ENCODE data around the gene SLC7A5.

SLC7A5 gene

GRCh38 chr16:87845807-87846619, 23.3 kb downstream of the SLC7A5 start:
- no peak for FAIRE-seq

- no peak for FAIRE-seq
Observed at GRCh38 chr16:87845213-87845612, 24.1 kb downstream of the SLC7A5 start.

DNA sequence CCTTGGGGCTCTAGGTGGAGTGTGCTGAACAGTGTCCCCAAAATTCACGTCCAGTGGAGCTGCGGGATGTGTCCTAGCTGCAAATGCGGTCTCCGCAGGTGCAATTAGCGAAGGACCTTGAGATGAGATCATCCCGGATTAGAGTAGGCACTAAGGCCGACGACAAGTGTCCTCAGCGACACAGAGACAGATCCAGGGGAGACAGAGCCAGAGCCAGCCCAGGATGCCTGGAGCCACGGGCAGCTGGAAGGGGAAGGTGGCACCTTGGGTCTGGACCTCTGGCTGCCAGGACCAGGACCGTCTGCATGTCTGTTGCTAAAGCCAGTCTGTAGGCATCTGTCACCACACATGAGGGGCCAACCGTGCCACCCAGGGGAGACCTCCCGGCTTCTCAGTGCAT, 24.5 kb downstream of the SLC7A5 start:
- no peak for FAIRE-seq

DNA sequence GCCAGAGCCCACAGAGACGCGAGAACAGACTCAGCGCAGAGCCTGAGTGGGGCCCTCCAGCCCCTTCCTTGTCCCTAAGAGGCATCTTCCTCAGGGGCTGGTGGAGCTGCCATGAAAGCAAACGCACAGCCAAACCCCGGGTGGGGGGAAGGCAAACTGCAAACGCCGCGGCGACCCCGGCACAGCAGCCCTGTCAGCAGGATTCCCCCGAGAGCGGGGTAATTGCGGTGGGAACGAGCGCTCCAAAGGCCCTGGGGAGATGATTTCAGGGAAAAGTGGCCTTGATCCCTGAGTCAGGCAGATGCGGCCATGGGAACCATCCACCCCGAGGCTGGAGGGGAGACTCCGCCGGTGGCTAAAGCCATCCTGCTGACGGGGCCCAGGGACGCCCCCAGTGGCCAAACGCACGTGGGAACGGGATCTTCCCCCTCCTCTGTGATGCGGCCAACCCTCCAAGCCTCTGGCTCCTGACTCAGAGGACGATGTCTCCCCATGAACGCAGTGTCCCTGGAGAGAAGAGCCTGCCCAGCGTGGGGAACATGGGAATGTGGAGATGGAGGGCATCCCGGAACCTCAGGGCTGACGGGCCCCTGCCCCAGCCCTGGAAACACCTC, 25.1 kb downstream of the SLC7A5 start:
- FAIRE-seq = no peak

- FAIRE-seq = no peak
Observed at GRCh38 chr16:87843678-87844105, 25.6 kb downstream of the SLC7A5 start.

DNA sequence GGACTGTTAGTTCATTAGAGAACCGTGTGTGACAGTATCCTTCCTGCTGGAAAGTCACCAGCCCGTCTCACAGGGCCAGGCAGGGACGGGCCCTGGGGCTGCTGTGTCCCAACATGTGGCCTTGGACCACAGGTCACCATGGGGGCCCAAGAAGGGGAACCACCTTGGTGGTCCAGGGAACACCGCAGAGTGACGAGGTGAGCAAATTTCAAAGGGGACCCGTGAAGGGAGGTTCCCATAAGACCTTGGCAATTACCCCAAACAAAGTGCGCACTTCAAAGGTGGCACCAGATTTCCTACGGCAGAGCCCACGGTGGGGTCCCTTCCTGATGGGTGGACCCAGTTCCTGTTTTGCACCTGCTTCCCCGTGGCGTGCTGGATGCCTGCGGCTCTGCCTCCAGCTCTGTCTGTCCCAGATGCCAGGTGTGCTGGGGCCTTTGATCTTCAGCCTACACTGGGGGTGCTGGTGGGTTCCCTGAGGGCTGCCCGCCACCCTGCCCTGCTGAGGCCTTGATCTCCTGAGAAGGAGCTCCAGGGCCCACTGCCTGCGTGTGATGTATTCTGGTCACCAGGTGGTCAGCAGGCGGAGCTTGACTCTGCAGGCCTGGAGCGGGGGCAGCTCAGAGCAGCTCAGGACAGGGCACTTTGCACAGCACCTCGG, 27.0 kb downstream of the SLC7A5 start:
- no peak for FAIRE-seq

DNA sequence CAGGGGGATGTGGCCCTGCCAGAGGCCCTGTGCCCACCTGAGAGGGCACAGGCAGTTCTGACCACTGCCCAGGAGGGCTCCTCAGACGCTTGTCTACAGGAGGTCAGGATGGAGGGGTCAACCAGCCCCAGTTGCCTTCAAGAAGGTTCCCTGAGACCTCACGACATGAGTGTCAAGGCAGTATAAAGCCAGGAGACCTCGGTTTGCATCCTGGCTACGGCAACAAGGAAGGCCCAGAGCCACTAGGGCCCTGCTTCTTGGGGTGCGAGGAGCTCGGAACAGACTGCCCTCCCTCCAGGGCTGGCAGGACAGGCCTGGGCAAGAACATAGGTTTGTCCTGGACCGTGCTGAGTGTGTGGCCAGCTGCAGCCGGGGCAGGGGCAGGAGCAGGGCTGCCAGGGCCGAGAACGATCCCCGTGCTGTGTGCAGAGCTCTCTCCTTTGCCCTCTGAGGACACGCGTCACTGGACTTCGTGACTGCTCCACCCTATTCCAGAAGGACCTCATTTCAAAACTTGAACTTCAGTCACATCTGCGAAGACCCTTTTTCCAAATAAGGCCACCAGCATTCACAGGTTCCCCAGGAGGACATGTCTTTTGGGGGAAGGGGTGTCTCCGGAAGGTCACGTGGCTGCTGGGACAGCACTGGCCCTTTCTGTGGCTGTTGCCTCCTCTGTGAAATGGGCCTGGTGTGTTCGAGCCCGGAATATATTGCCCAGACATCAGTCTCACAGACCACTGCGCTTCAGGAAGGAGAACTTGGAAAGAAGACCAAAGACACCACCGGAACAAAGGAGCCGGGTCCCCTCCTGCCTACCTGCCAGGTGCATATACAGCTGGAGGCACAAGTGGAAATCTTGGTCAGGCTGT, 27.7 kb downstream of the SLC7A5 start:
- no peak for FAIRE-seq

- FAIRE-seq = no peak
Observed at GRCh38 chr16:87840271-87840978, 28.9 kb downstream of the SLC7A5 start.

GRCh38 chr16:87839542-87840270, 29.6 kb downstream of the SLC7A5 start:
- FAIRE-seq = no peak

DNA sequence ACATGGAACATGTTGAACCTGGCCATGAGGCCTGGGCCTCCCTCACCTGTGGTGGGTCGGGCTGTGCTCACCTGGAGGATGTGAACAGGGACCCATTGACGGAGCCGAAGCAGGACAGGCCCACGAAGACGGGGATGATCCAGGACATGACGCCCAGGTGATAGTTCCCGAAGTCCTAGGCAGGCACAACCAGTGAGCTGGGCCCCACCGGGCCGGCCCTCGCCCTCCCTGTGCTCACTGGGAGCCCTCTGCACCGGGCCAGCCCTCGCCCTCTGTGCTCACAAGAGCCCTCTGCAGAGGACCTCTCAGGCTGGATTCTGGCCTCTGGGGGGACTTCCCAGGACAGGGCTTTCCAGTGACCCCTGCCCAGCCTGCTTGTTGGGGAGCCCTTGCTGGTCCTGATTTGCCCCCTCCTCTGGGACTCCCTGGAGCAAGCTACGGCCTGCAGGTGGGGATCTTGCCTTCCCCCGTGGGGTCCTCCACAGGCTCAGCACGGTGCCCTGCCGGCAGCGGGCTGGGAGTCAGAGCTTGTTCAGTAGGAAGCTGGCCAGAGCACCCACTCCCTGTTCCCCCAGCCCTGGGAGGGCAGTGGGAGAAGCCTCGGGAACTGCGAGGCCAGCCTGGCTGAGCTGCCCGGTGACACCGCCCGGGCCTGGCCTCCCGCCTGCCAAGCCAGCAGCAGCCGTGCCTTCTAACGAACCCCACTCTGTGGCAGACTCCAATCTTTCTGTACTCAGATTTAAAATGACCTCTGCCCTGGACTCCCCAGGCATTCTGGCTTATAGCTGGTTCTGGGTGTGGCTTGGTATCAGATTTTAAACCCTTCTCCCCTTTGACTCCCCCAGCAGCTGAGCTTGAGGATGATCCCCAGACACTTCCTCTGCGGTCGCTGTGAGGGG, 30.4 kb downstream of the SLC7A5 start:
- no peak for FAIRE-seq

DNA sequence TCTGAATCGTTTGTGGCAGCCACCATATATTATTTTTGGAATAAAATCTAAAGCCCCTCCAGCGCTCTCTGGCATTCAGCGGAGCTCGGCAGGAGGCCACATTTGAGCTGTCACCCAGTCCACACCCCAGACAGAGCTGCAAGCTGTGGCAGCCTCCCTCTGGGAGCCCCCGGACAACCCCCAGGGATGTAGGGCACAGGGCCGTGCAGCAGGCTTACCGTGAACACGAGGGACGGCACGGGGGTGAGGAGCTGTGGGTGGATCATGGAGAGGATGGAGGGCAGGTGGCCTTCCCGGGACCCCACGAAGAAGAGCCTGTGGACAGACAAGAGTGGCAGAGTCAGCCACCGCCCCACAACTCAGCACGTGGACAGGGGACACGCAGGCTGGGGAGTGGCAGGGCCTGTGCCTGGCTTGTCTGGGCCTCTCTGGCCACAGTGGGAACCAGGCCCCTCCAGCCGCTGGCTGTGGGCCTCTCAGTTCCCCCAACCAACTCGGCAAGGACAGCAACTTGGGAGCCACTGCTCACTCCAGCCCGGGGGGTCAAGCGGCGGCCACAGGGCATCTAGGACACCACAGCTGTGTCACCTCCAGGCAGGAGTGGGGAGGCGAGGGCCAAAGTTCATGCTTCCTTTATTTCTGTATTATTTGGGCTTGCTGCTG, 31.5 kb downstream of the SLC7A5 start:
- no peak for FAIRE-seq

DNA sequence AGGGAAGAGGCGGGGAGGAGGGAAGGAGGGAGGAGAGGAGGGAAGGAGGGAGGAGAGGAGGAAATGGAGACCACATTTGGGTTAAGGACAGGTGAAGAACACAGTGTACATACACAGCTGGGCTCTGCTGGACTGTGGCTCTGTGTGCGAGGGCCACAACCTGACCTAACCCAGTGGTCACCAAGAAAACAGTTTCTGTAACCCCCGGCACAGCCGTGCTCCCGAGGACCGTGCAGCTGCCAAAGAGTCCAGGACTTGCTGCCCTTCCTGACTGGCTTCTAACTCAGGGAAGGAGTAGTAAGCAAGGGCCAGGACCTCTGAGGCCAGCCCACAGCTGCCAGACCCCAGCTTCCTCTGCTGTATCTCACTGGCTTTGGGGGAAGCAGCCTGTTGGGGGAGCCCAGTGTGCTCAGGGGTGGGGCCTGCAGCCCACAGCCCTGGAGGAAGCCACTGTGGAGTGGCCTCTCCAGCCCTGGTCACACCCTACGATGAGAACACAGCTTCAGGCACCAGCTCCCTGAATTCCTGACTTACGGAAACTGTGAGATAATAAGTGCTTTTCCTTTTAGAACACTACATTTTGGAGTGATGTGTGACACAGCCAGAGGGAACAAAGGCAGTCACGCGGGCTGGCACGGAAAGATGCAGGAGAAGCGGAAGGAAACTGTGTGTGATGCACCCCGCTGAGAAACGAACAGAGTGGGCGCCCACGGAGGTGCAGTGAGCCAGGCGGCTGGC, 32.3 kb downstream of the SLC7A5 start:
- FAIRE-seq = no peak

DNA sequence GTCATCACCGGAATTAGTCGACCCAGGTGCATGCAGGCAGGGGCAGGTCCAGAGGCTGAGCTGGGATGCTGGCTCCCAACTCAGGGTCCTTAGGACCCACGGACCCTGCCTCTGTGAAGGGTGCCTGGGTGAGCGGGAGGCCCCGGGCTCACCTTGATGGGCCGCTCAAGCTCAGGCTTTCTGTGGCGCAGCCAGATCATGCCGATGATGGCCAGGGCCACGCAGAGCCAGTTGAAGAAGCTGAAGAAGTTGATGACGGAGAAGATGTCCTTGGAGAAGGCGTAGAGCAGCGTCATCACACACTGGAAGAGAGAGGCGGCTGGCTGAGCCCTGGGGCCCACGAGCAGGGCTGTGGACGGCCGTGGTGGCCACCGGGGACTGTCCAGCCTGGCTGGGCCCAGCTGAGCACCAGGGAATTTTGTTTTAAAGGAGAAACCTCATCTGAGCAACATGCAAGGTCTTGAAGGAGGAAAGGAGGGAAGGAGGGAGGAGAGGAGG, 32.9 kb downstream of the SLC7A5 start:
- no peak for FAIRE-seq

DNA sequence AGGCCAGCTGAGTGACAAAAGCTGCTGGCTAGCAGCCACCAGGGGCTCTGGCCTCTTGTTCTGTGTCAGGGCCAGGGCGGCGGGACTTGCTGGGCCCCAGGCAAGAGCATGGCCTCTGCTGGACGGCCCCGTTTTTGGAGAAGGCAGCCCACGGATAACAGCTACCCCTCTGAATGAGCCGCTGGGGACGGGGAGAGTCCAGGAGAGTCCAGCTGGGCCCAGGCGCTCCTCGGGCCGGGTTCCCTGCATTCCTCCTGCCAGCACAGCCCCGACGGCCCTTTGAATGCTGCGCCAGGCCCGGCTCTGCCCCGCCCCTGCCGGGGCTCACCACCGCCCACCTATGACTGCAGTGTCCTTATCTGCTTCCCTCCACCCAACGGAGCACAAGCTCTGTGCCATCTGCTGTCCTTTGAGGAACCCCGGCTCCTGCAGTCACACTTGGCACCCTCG, 33.4 kb downstream of the SLC7A5 start:
- no peak for FAIRE-seq

- no peak for FAIRE-seq
Observed at GRCh38 chr16:87834668-87835473, 34.4 kb downstream of the SLC7A5 start.

GRCh38 chr16:87834005-87834667, 35.2 kb downstream of the SLC7A5 start:
- FAIRE-seq = no peak

DNA sequence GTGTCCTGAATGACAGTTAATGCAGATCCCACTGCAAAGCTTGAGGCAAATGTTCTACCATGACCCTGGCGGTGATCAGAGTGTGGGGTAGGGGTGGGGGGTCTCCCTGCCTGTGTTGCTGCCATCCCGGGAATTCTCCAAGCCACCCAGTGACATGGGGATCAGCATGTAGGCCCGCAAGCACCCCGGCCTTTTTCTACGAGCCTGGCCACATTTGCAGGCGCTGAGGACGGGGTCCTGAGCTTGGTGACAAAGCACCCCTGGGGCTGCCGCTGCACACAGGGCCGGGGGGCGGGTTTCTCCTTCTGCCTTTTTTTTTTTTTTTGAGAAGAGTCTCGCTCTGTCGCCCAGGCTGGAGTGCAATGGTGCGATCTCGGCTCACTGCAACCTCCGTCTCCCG, 35.8 kb downstream of the SLC7A5 start:
- FAIRE-seq = no peak
